22Rv1 (cell line): ENCODE results near the gene AMPH.

Experiments
- H3K27ac ChIP-seq: fragments of 450-650 bp; 2 replicates; pipeline ENCODE4 v1.5.1; 2017
- CTCF ChIP-seq: fragments of 450-650 bp; IDR thresholded peaks from 2 replicates; pipeline ENCODE4 v1.5.1; 2017; ENCODE audit warnings: mild to moderate bottlenecking
- ZFX ChIP-seq: fragments of 450-650 bp; IDR thresholded peaks from 2 replicates; pipeline ENCODE4 v1.6.1; 2017; ENCODE audit warnings: antibody characterized with exemption, borderline replicate concordance

Gene AMPH

GRCh38 chr7:38427279-38427955, 203.8 kb downstream of the AMPH start:
- no peak for TF ChIP-seq ZFX
- H3K27ac ChIP-seq, result no peak overlapping the region

GRCh38 chr7:38425509-38425908, 205.7 kb downstream of the AMPH start:
- H3K27ac ChIP-seq, result no peak overlapping the region
- TF ChIP-seq CTCF (no peak), ZFX (no peak)

GRCh38 chr7:38424750-38425463, 206.3 kb downstream of the AMPH start:
- TF ChIP-seq ZFX (no peak), CTCF (peak; percentile 24)
- H3K27ac ChIP-seq, result no peak overlapping the region

- no peak overlapping the region for H3K27ac ChIP-seq
These were observed 217.4 kb downstream of the AMPH start for GRCh38 chr7:38413784-38414183.

GRCh38 chr7:38411404-38411803, 219.8 kb downstream of the AMPH start:
- H3K27ac ChIP-seq, result no peak overlapping the region
- no peak for TF ChIP-seq ZFX
- peak; percentile 75 for TF ChIP-seq CTCF

More at GRCh38 chr7:38413784-38414183, 217.4 kb downstream of the AMPH start:
- TF ChIP-seq CTCF, result no peak
- no peak for TF ChIP-seq ZFX

- no peak overlapping the region for H3K27ac ChIP-seq
- TF ChIP-seq ZFX, result no peak
- no peak for TF ChIP-seq CTCF
These were observed 221.1 kb downstream of the AMPH start for GRCh38 chr7:38410056-38410455.

GRCh38 chr7:38409531-38409930, 221.6 kb downstream of the AMPH start:
- TF ChIP-seq ZFX (no peak), CTCF (no peak)
- no peak overlapping the region for H3K27ac ChIP-seq
